Effector memory CD4-positive, alpha-beta T cell (primary cell): Measurements from ENCODE around the gene RBMS3.

Source experiments
- DNase-seq, 3 donors: peaks; one replicate each; pipeline ENCODE4 v3.0.0-alpha.2; 2020
- H3K27ac ChIP-seq: 2 replicates; pipeline ENCODE4 v1.7.0; 2013; ENCODE audit warnings: mild to moderate bottlenecking, low read length, moderate library complexity; ENCODE audit not compliant: insufficient read depth, poor library complexity, severe bottlenecking
- H3K27me3 ChIP-seq: replicated peaks from 2 replicates; pipeline ENCODE4 v1.7.0; 2013; ENCODE audit warnings: mild to moderate bottlenecking, low read length; ENCODE audit not compliant: insufficient read depth, control insufficient read depth, poor library complexity, severe bottlenecking
- H3K36me3 ChIP-seq: 2 replicates; pipeline ENCODE4 v1.7.0; 2013; ENCODE audit warnings: mild to moderate bottlenecking, low read length, moderate library complexity; ENCODE audit not compliant: control insufficient read depth, insufficient read depth
- H3K4me1 ChIP-seq: 2 replicates; pipeline ENCODE4 v1.7.0; 2013; ENCODE audit warnings: low read length, mild to moderate bottlenecking; ENCODE audit not compliant: control insufficient read depth, insufficient read depth, poor library complexity, severe bottlenecking
- H3K4me3 ChIP-seq: 2 replicates; pipeline ENCODE4 v1.7.0; 2013; ENCODE audit warnings: low read length, low read depth, mild to moderate bottlenecking; ENCODE audit not compliant: insufficient read depth, poor library complexity, severe bottlenecking
- H3K9me3 ChIP-seq: 2 replicates; pipeline ENCODE4 v1.7.0; 2013; ENCODE audit warnings: mild to moderate bottlenecking, low read length, moderate library complexity; ENCODE audit not compliant: control insufficient read depth

Gene RBMS3

DNA sequence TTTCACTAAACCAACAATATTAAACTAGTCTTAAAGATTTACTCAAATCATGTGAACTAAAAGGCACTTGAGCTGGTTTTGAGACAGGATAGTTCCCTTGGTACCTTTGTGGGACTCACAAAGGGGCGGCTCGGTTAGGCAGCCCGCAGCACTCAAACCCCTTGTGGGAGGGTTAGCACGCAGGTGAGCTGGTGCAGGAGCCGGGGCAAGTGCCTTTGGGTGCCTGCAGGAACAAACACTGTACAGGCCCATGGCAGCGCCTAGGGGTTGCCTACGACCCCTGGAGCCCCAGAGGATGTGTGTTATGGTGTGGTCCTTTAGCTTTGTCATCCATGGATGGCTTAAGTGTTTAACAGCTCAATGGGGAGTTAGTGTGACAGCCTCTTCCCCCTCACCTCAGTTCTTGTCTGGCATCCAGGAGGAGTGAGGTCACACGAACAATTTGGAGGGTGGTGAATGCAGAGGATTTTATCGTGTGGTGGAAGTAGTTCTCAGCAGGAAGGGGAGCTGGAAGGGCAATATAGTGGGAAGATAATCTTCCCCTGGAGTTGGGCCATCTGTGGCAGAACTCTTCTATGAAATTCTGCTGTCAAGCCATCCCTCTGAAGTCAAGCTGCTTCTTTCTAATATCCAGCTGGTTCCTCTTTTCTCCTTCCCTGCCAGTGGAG lies 470.9 kb downstream of the RBMS3 start:
- no peaks in the 10 kb centered on the region for H3K4me1 ChIP-seq
- no peak overlapping the region for H3K27ac ChIP-seq
- H3K4me3 ChIP-seq = no peak overlapping the region
- no peaks in the 10 kb centered on the region for H3K27me3 ChIP-seq
- no peaks in the 10 kb centered on the region for H3K36me3 ChIP-seq
- no peak for DNase-seq
- no peaks in the 10 kb centered on the region for H3K9me3 ChIP-seq

DNA sequence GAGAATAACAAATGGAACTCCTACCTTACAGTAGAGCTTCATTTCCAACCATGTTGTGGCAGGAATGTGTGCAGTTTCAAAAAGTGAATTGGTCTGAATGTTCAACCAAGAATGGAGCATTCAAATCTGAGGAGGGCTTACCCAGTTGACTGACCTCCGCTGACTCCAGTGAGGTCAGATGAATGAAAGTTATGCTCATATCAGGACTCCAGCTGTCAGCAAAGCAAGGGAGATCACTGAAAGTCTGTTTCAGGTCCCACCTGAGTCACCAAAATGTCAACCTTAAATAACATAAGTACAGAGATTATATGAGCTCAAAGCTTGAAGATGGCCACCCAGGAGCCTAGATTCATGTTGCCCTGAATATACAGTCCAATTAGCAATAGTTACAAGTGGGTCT lies 473.5 kb downstream of the RBMS3 start:
- no peaks in the 10 kb centered on the region for H3K27me3 ChIP-seq
- no peaks in the 10 kb centered on the region for H3K36me3 ChIP-seq

DNA sequence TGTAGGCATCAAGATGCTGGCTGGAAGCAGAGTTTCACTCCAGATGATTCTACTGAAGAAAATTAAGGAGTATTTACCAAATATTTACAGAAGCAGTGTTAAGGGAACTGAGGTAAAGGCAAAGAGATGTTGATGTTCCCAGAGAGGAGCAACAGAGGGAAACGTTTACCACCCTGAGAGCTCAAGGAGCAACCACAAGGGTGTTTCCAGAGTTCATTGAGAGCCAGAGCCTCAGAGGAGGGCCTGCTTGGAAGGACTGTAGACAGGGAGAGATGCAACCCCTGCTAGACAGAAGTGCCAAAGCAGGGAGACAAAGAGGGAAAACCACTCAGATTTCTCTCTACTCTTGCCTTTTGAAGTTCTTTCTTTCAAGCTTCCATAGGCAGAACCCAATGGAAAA lies 474.5 kb downstream of the RBMS3 start:
- no peaks in the 10 kb centered on the region for H3K27me3 ChIP-seq
- DNase-seq = no peak
- H3K9me3 ChIP-seq = no peaks in the 10 kb centered on the region
- H3K4me1 ChIP-seq = no peaks in the 10 kb centered on the region
- no peak overlapping the region for H3K4me3 ChIP-seq
- no peak overlapping the region for H3K27ac ChIP-seq
- H3K36me3 ChIP-seq = no peaks in the 10 kb centered on the region

More for the DNA sequence above, 473.5 kb downstream of the RBMS3 start:
- Histone ChIP-seq H3K4me3 (no peak overlapping the region), H3K9me3 (no peaks in the 10 kb centered on the region), H3K4me1 (no peaks in the 10 kb centered on the region), H3K27ac (no peak overlapping the region)
- no peak for DNase-seq

DNA sequence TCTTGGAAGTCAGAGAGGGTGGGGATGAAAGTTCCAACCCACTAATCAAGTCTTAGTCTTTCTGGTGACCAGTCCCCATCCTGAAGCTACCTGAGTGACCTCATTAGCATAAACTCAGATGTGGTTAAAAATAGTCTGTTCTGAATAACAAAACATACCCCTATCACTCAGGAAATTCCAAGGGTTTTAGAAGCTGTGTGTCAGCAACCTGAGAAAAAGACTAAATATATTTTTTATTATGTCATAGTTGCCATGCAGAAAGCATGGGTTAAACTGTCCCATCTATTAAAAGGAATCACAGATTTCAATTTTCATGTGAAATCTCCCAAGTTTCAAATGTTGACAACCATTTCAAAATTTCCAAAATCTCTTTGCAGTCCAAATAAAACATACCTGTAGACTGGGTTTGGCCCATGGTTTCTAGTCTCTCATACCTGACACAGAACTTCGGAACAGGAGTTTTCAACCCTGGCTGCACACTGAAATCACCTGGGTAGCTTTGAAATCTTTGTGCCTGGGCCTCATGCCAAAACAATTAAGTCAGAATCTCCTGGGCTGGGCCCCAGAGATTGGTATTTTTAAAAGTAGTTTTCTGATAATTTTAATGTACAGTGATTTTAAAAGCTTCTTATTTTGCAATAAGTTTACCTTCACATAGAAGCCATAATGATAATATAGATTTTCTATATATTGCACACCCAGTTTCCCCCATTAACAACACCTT lies 476.3 kb downstream of the RBMS3 start:
- H3K4me1 ChIP-seq = no peaks in the 10 kb centered on the region
- no peaks in the 10 kb centered on the region for H3K36me3 ChIP-seq
- H3K27me3 ChIP-seq = no peaks in the 10 kb centered on the region
- no peak overlapping the region for H3K27ac ChIP-seq
- no peaks in the 10 kb centered on the region for H3K9me3 ChIP-seq
- H3K4me3 ChIP-seq = no peak overlapping the region
- no peak for DNase-seq

DNA sequence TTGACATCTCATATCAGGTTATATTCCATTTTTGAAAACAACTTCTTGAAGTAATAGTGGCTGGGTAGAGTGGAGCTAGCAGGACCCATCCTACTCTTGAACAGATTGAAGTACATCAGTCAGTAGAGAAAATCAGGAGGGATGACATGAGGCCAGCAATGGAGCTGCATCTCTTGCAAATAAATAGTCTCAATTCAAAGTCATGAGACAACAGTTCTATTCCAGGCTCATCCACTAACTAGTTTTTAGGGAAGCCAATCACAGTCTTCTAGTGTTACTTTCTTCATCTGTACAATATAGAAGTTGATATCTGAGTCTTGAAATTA lies 477.2 kb downstream of the RBMS3 start:
- Histone ChIP-seq H3K36me3 (no peaks in the 10 kb centered on the region), H3K27ac (no peak overlapping the region), H3K4me3 (no peak overlapping the region), H3K4me1 (no peaks in the 10 kb centered on the region), H3K27me3 (no peaks in the 10 kb centered on the region), H3K9me3 (no peaks in the 10 kb centered on the region)
- DNase-seq = no peak

DNA sequence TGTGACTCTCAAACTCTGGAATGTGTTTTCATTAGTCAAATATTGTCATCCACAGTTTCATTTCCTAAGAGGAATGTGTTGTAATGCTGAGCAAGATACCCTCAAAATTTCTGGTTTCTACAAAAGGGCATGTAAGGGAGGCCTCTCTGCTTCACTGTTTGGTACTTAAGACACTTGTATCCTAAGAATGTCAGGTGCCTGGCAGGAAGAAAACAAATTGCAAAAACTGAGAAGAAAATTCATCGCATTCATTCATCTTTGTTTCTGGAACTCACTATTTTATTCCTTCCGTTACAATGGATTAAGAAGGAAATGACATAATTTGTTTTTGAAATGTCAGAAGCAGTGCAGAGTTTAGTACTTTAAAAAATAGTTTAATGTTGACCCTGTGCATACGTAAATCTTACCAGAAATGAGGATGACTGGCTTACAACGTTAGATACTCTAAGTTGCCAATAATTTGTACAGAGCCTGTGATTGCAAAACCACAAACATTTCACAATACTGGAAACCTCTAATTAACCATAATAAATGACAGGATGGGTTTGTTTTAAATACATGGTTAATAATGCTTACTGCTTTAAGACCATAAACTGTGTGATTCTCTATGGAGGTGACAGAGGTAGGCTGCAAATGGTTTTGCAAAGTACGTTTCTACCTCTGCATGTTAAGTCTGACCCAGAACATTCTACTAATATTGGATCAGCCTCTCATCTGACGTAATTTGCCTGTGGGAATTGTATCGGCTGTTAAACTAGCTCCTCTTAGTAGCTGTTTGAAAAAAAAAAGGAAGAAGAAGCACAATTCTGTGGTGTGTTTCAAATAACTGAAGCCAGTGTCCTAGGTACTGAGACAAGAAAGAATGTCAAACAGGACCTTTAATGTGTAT lies 477.8 kb downstream of the RBMS3 start:
- Histone ChIP-seq H3K4me3 (no peak overlapping the region), H3K36me3 (no peaks in the 10 kb centered on the region), H3K27ac (no peak overlapping the region), H3K9me3 (no peaks in the 10 kb centered on the region), H3K4me1 (no peaks in the 10 kb centered on the region), H3K27me3 (no peaks in the 10 kb centered on the region)
- DNase-seq = no peak

DNA sequence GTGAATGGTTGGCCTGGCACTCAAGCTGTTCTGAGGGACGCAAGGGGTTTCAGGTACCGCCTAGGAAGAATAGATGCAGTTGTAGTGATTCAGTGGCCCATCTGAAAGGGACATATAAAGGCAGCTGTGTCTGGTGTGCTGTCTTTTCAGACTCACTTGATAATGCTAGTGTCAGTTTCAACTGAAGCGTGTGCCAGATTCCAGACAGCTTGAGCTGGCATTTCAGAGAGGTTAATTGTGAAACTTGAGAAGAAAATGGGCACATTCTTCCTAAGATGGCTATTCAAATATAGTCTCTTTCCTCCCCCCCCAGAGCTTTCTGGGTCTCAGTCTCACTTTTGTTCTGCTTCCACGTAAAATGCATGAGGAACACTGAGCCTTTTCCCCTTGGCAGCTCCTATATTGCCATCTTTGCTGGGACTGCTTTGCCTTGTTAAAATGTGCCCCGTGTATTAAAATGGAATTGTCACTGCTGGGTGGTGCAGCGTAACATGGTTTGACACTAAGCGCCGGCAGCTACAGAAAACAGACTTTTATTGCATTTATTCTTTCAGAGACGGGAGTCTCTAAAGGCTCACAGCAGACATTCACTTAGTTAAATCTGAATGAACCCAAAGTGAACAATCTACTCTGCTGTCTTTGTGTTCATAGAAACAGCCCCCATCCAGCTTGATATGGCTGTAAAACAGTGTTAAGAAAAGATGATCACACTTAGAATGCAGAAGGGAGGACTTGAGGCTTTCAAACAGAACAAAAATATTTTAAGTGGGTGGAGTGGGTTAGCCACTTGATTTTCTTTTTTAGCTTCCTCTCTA lies 478.7 kb downstream of the RBMS3 start:
- Histone ChIP-seq H3K27ac (no peak overlapping the region), H3K27me3 (no peaks in the 10 kb centered on the region), H3K4me1 (no peaks in the 10 kb centered on the region), H3K9me3 (no peaks in the 10 kb centered on the region), H3K36me3 (no peaks in the 10 kb centered on the region), H3K4me3 (no peak overlapping the region)
- DNase-seq = no peak

DNA sequence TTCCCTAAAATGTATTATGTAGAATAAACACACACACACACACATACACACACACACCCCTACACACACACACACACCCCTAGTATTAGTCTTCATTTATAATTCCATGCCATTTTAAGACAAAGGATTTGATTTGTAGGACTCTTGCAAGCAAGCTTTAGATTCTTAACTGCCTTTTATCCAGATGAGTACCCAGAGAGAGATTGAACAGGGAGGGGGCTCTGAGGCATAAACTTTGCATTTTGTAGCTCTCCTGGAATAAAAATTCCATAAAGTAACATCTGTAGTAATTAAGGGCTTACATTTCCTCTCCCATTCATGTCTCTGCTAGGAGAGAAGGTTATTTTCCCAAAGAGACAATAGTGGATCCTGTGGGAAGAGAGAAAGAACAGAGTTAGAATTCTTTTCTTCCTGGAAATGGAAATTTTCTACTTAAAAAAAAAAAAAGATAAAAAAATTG lies 479.4 kb downstream of the RBMS3 start:
- H3K27ac ChIP-seq = no peak overlapping the region
- H3K27me3 ChIP-seq = no peaks in the 10 kb centered on the region
- no peaks in the 10 kb centered on the region for H3K36me3 ChIP-seq
- no peak for DNase-seq
- H3K4me3 ChIP-seq = no peak overlapping the region
- no peaks in the 10 kb centered on the region for H3K9me3 ChIP-seq
- no peaks in the 10 kb centered on the region for H3K4me1 ChIP-seq

DNA sequence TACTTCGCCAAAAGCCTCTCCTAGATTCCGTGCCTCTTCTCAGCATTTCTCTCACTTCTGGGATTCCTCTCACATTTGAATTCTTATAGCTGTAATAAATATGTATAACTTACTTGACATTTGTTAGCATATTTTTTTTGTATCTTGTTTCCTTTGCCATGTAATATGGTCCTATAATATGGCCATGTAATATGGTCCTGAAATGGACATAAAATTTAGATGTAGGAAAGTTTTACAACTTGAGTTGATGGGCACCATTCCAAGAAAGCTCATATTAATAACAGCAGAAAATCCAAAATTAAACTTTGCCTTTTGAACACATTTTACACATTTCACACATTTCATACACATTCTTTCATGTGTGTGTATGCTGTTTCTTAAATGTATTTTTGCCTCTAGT lies 480.6 kb downstream of the RBMS3 start:
- no peak for DNase-seq
- Histone ChIP-seq H3K36me3 (no peaks in the 10 kb centered on the region), H3K27me3 (no peaks in the 10 kb centered on the region), H3K27ac (no peak overlapping the region), H3K4me1 (no peaks in the 10 kb centered on the region), H3K4me3 (no peak overlapping the region), H3K9me3 (no peaks in the 10 kb centered on the region)
